Erythroblast (primary cell): ENCODE measurements around the gene TGIF1.

Experiments
- GATA1 ChIP-seq: IDR thresholded peaks from 2 replicates; pipeline ENCODE4 v1.6.1; 2011; ENCODE audit warnings: low read depth, mild to moderate bottlenecking, control low read depth, low read length, moderate library complexity
- POLR2A ChIP-seq: IDR thresholded peaks from 2 replicates; pipeline ENCODE4 v1.6.1; 2011; ENCODE audit warnings: mild to moderate bottlenecking, low read length

- TF ChIP-seq POLR2A (no peak), GATA1 (no peak)
These were observed 15.3 kb upstream of the TGIF1 start for GRCh38 chr18:3434685-3435084.
